Vagina (tissue), 2 donors: Measurements from ENCODE around the gene ZSCAN5A.

Experiments used
- CTCF ChIP-seq, 3 experiments: fragments of 450-650 bp in 2 of 3; fragments of 200-600 bp in 1 of 3; sonication (generic) in 1 of 3; IDR thresholded peaks; one replicate each; pipeline ENCODE4 v1.5.1; 2017 to 2019; ENCODE audit warnings: antibody characterized with exemption in 3 of 3, mild to moderate bottlenecking in 2 of 3, moderate library complexity in 2 of 3
- POLR2A ChIP-seq, 2 donors: fragments of 450-650 bp; IDR thresholded peaks; one replicate each; pipeline ENCODE4 v1.6.1; 2017; ENCODE audit warnings: antibody characterized with exemption in 2 of 2, mild to moderate bottlenecking in 2 of 2, moderate library complexity in 2 of 2

GRCh38 chr19:56290104-56290503 lies 24.5 kb downstream of the ZSCAN5A start:
- TF ChIP-seq CTCF (IDR thresholded peaks at IDR 0.05) = no peak
- TF ChIP-seq POLR2A (IDR thresholded peaks at IDR 0.05) = no peak
